Thoracic aorta (tissue), 2 donors: ENCODE results near the gene ANTXR1. TPM values are rescaled to one million over a fixed set of nuclear protein-coding genes. Genes with fewer than 3 reads are reported as not detected.
A peak's percentile ranks its signal among the peaks of the same experiment; 100 is the strongest.

Source experiments
- ATAC-seq: fragments of 150-250 bp; one replicate; pipeline ENCODE4 v1.8.0; 2017; ENCODE audit warnings: low read depth; ENCODE audit not compliant: insufficient number of reproducible peaks, low FRiP score
- DNase-seq: peaks from one replicate; pipeline ENCODE4 v3.0.0-alpha.2; 2020; ENCODE audit warnings: low spot score
- H3K27ac ChIP-seq, 2 donors: fragments of 200-600 bp; sonication (generic); 1 replicate in 1 of 2; 2 replicates in 1 of 2; pipeline ENCODE4 v1.5.1; 2016; ENCODE audit warnings: mild to moderate bottlenecking in 2 of 2, moderate library complexity in 2 of 2
- H3K27me3 ChIP-seq: fragments of 200-600 bp; sonication (generic); replicated peaks from 2 replicates; pipeline ENCODE4 v1.6.0; 2016; ENCODE audit warnings: mild to moderate bottlenecking; ENCODE audit not compliant: insufficient read depth
- H3K36me3 ChIP-seq: fragments of 200-600 bp; sonication (generic); one replicate; pipeline ENCODE4 v1.5.1; 2016
- H3K4me1 ChIP-seq, 2 donors: fragments of 200-600 bp; sonication (generic); 1 replicate in 1 of 2; 2 replicates in 1 of 2; pipeline versions ENCODE4 v1.5.1 to v1.6.0; 2016; ENCODE audit warnings: low read depth in 2 of 2, mild to moderate bottlenecking in 1 of 2; ENCODE audit not compliant: control insufficient read depth in 1 of 2
- H3K4me3 ChIP-seq: fragments of 200-600 bp; sonication (generic); 2 replicates; pipeline ENCODE4 v1.5.1; 2016; ENCODE audit warnings: mild to moderate bottlenecking
- H3K9me3 ChIP-seq: fragments of 200-600 bp; sonication (generic); 2 replicates; pipeline ENCODE4 v1.5.1; 2016
- CTCF ChIP-seq: fragments of 200-600 bp; sonication (generic); IDR thresholded peaks from one replicate; pipeline ENCODE4 v1.5.1; 2019; ENCODE audit warnings: antibody characterized with exemption
- total RNA-seq, 2 donors: library from RNA; depleted of rRNA; stranded (reverse); fragments of >200 nt; gene quantifications; one replicate each; pipeline versions ENCODE4 v1.1.0 to v1.2.3, GENCODE V29; 2016

ANTXR1 gene
- total RNA-seq, 2 donors from 2014 or later, result 253 to 313 TPM

- no peak for ATAC-seq
- Histone ChIP-seq H3K36me3 (no peaks in the 10 kb centered on the region), H3K27ac (no peak overlapping the region), H3K4me3 (no peak overlapping the region), H3K27me3 (no peaks in the 10 kb centered on the region), H3K4me1 (peaks cover 0 to 3% of the 10 kb centered on the region in 2 donors), H3K9me3 (no peaks in the 10 kb centered on the region)
- no peak for TF ChIP-seq CTCF
- DNase-seq, result no peak
Observed at GRCh38 chr2:69010437-69011194, 2.4 kb upstream of the ANTXR1 start.

DNA sequence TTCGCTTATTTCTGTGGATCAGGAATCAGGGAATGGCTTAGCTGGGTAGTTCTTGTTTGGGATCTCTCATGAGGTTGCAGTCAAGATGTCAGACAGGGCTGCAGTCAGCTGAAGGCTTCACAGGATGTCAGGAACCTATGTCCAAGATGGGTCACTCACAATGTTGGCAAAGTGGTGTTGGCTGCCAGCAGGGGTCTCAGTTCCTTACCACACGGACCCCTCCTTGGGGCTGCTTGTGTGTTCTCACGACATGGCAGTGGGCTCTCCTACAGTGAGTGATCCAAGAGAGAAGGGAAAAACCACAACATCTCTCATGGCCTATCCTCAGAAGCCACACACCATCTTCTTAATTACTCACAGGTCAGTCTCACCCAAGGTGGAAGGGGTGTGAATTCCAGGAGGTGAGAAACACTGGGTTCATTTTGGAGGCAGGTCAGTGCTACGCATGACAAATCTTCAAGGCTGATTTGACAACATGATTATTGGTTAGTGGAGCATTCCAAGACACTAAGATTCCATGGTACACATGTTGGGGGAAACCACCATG is 1.3 kb upstream of the ANTXR1 start:
- H3K36me3 ChIP-seq, result no peaks in the 10 kb centered on the region
- peaks cover 3 to 7% of the 10 kb centered on the region in 2 donors for H3K4me1 ChIP-seq
- DNase-seq (no peak), ATAC-seq (no peak)
- H3K9me3 ChIP-seq, result no peaks in the 10 kb centered on the region
- no peak for TF ChIP-seq CTCF
- H3K4me3 ChIP-seq, result no peak overlapping the region
- no peaks in the 10 kb centered on the region for H3K27me3 ChIP-seq
- H3K27ac ChIP-seq, result no peak overlapping the region

GRCh38 chr2:69012310-69013141 is 453 bp upstream of the ANTXR1 start:
- no peaks in the 10 kb centered on the region for H3K27me3 ChIP-seq
- H3K4me1 ChIP-seq, result peaks cover 3 to 13% of the 10 kb centered on the region in 2 donors
- peak overlapping the region; percentile 87 to 88 for H3K27ac ChIP-seq
- peak overlapping the region; percentile 97 for H3K4me3 ChIP-seq
- peak; percentile 88 for TF ChIP-seq CTCF
- DNase-seq (no peak), ATAC-seq (peak; percentile 62)
- no peaks in the 10 kb centered on the region for H3K9me3 ChIP-seq
- no peaks in the 10 kb centered on the region for H3K36me3 ChIP-seq

GRCh38 chr2:69013840-69014821 is 1.2 kb downstream of the ANTXR1 start:
- Histone ChIP-seq H3K4me1 (peaks cover 3 to 29% of the 10 kb centered on the region in 2 donors), H3K9me3 (no peaks in the 10 kb centered on the region), H3K27ac (peak overlapping the region; percentile 87 to 88), H3K36me3 (no peaks in the 10 kb centered on the region), H3K27me3 (no peaks in the 10 kb centered on the region), H3K4me3 (peak overlapping the region; percentile 97)
- ATAC-seq, result no peak
- TF ChIP-seq CTCF, result no peak
- DNase-seq, result no peak
